ENCODE results near the gene MARCHF6. TPM values are rescaled to one million over a fixed set of nuclear protein-coding genes. Genes with fewer than 3 reads are reported as not detected.

MARCHF6 gene
- total RNA-seq, 3 donors from 2014 or later, result 141 to 205 (median 165) TPM

GRCh38 chr5:10320793-10321192 lies 32.7 kb upstream of the MARCHF6 start:
- no peaks in the 10 kb centered on the region for H3K9me3 ChIP-seq
- DNase-seq, result no peak

GRCh38 chr5:10321882-10322281 lies 31.6 kb upstream of the MARCHF6 start:
- H3K9me3 ChIP-seq, result no peaks in the 10 kb centered on the region
- intact Hi-C loops (cut with DNase I, micrococcal nuclease), result no loop called here
- ATAC-seq (no peak), DNase-seq (no peak)
- no peaks in the 10 kb centered on the region for H3K4me1 ChIP-seq (ENCODE audit: low read depth)
- H3K4me3 ChIP-seq, result no peak overlapping the region
- H3K36me3 ChIP-seq (ENCODE audit: low read depth), result no peaks in the 10 kb centered on the region
- no peak for TF ChIP-seq CTCF (IDR thresholded peaks at IDR 0.05)

More at GRCh38 chr5:10320793-10321192, 32.7 kb upstream of the MARCHF6 start:
- ATAC-seq, result no peak
- no peak overlapping the region for H3K4me3 ChIP-seq
- intact Hi-C loops (cut with DNase I, micrococcal nuclease), result no loop called here
- no peak for TF ChIP-seq CTCF (IDR thresholded peaks at IDR 0.05)
- H3K4me1 ChIP-seq (ENCODE audit: low read depth), result no peaks in the 10 kb centered on the region
- no peaks in the 10 kb centered on the region for H3K36me3 ChIP-seq (ENCODE audit: low read depth)

- Histone ChIP-seq H3K9me3 (no peaks in the 10 kb centered on the region), H3K4me3 (no peak overlapping the region), H3K4me1 (ENCODE audit: low read depth) (no peaks in the 10 kb centered on the region), H3K36me3 (ENCODE audit: low read depth) (no peaks in the 10 kb centered on the region)
- TF ChIP-seq CTCF (IDR thresholded peaks at IDR 0.05), result no peak
- DNase-seq (no peak), ATAC-seq (no peak)
- intact Hi-C loops (cut with DNase I, micrococcal nuclease), result no loop called here
Measured at GRCh38 chr5:10323588-10324488, 29.7 kb upstream of the MARCHF6 start.

- no peaks in the 10 kb centered on the region for H3K36me3 ChIP-seq (ENCODE audit: low read depth)
- intact Hi-C loops (cut with DNase I, micrococcal nuclease), result no loop called here
- ATAC-seq (no peak), DNase-seq (no peak)
- no peaks in the 10 kb centered on the region for H3K9me3 ChIP-seq
- no peak for TF ChIP-seq CTCF (IDR thresholded peaks at IDR 0.05)
- no peak overlapping the region for H3K4me3 ChIP-seq
- no peaks in the 10 kb centered on the region for H3K4me1 ChIP-seq (ENCODE audit: low read depth)
Measured at GRCh38 chr5:10324518-10325370, 28.8 kb upstream of the MARCHF6 start.

GRCh38 chr5:10328323-10328722 lies 25.2 kb upstream of the MARCHF6 start:
- Histone ChIP-seq H3K4me3 (no peak overlapping the region), H3K36me3 (ENCODE audit: low read depth) (no peaks in the 10 kb centered on the region), H3K4me1 (ENCODE audit: low read depth) (peaks cover 10% of the 10 kb centered on the region), H3K9me3 (no peaks in the 10 kb centered on the region)
- DNase-seq, result no peak
- intact Hi-C loops (cut with DNase I, micrococcal nuclease), result no loop called here
- no peak for ATAC-seq
- TF ChIP-seq CTCF (IDR thresholded peaks at IDR 0.05), result no peak
